Measurements from ENCODE around the gene USP30. TPM values are rescaled to one million over a fixed set of nuclear protein-coding genes. Genes with fewer than 3 reads are reported as not detected.
"Not testable (repeated sequence)": the region's sequence is repeated elsewhere in the genome, so short reads cannot be mapped to it uniquely, and the experiment has no call there.

The USP30 gene
- total RNA-seq, 1 donor from 2014 or later = 13.5 TPM

GRCh38 chr12:109048706-109049105 is 3.7 kb upstream of the USP30 start:
- DNase-seq (ENCODE audit: missing footprints); ATAC-seq; intact Hi-C loops (cut with DNase I): not testable (repeated sequence)

- intact Hi-C loops (cut with DNase I) = loop anchor here (10.0 kb wide), 1 partner anchor 95 kb away; no protein-coding TSS in a partner anchor
- ATAC-seq; DNase-seq (ENCODE audit: missing footprints): not testable (repeated sequence)
These were observed 2.6 kb upstream of the USP30 start for GRCh38 chr12:109049794-109050193.

GRCh38 chr12:109052097-109052413 is 321 bp upstream of the USP30 start:
- intact Hi-C loops (cut with DNase I) = loop anchor here (10.0 kb wide), 1 partner anchor 97 kb away; no protein-coding TSS in a partner anchor
- no peak for ATAC-seq

GRCh38 chr12:109053382-109054123 is 1.2 kb downstream of the USP30 start:
- no peak for DNase-seq (ENCODE audit: missing footprints)
- ATAC-seq = no peak
- intact Hi-C loops (cut with DNase I) = loop anchor here (10.0 kb wide), 1 partner anchor 99 kb away; no protein-coding TSS in a partner anchor

More at GRCh38 chr12:109052097-109052413, 321 bp upstream of the USP30 start:
- no peak for DNase-seq (ENCODE audit: missing footprints)

GRCh38 chr12:109054124-109054513 is 1.7 kb downstream of the USP30 start:
- DNase-seq (ENCODE audit: missing footprints); ATAC-seq: not testable (repeated sequence)
- intact Hi-C loops (cut with DNase I) = loop anchor here (10.0 kb wide), 1 partner anchor 99 kb away; no protein-coding TSS in a partner anchor

- no peak for DNase-seq (ENCODE audit: missing footprints)
- intact Hi-C loops (cut with DNase I) = loop anchor here (10.0 kb wide), 1 partner anchor 100 kb away; no protein-coding TSS in a partner anchor
- no peak for ATAC-seq
These were observed 2.1 kb downstream of the USP30 start for GRCh38 chr12:109054520-109054919.

GRCh38 chr12:109056891-109057290 is 4.5 kb downstream of the USP30 start:
- intact Hi-C loops (cut with DNase I) = loop anchor here (10.0 kb wide), 1 partner anchor 102 kb away; no protein-coding TSS in a partner anchor
- DNase-seq (ENCODE audit: missing footprints) (no peak), ATAC-seq (no peak)

- no peak for DNase-seq (ENCODE audit: missing footprints)
- intact Hi-C loops (cut with DNase I) = loop anchor here (10.0 kb wide), 1 partner anchor 103 kb away; no protein-coding TSS in a partner anchor
These were observed 5.0 kb downstream of the USP30 start for GRCh38 chr12:109057376-109057775.

GRCh38 chr12:109058773-109059172 is 6.4 kb downstream of the USP30 start:
- DNase-seq (ENCODE audit: missing footprints) = no peak
- no peak for ATAC-seq
- intact Hi-C loops (cut with DNase I) = loop anchor here (10.0 kb wide), 1 partner anchor 104 kb away; no protein-coding TSS in a partner anchor

More at GRCh38 chr12:109057376-109057775, 5.0 kb downstream of the USP30 start:
- ATAC-seq = no peak

GRCh38 chr12:109064143-109064542 is 11.8 kb downstream of the USP30 start:
- ATAC-seq (no peak), DNase-seq (ENCODE audit: missing footprints) (no peak)
- intact Hi-C loops (cut with DNase I) = no loop called here

GRCh38 chr12:109065154-109065852 is 12.9 kb downstream of the USP30 start:
- DNase-seq (ENCODE audit: missing footprints) (no peak), ATAC-seq (no peak)
- intact Hi-C loops (cut with DNase I) = no loop called here

- intact Hi-C loops (cut with DNase I) = no loop called here
- no peak for ATAC-seq
- DNase-seq (ENCODE audit: missing footprints) = no peak
These were observed 13.4 kb downstream of the USP30 start for GRCh38 chr12:109065853-109066193.

GRCh38 chr12:109069307-109070271 is 17.2 kb downstream of the USP30 start:
- no peak for ATAC-seq
- no peak for DNase-seq (ENCODE audit: missing footprints)
- intact Hi-C loops (cut with DNase I) = no loop called here

- DNase-seq (ENCODE audit: missing footprints) (no peak), ATAC-seq (no peak)
- intact Hi-C loops (cut with DNase I) = no loop called here
These were observed 22.5 kb downstream of the USP30 start for GRCh38 chr12:109074866-109075265.

GRCh38 chr12:109082751-109083150 is 30.4 kb downstream of the USP30 start:
- intact Hi-C loops (cut with DNase I) = no loop called here
- ATAC-seq = no peak
- DNase-seq (ENCODE audit: missing footprints) = no peak

GRCh38 chr12:109084425-109084824 is 32.0 kb downstream of the USP30 start:
- ATAC-seq (no peak), DNase-seq (ENCODE audit: missing footprints) (no peak)
- intact Hi-C loops (cut with DNase I) = no loop called here

GRCh38 chr12:109085590-109085989 is 33.2 kb downstream of the USP30 start:
- DNase-seq (ENCODE audit: missing footprints) (no peak), ATAC-seq (no peak)
- intact Hi-C loops (cut with DNase I) = no loop called here

- intact Hi-C loops (cut with DNase I) = no loop called here
- DNase-seq (ENCODE audit: missing footprints) (no peak), ATAC-seq (peak; percentile 43)
These were observed 34.9 kb downstream of the USP30 start for GRCh38 chr12:109087250-109087649.

- ATAC-seq (no peak), DNase-seq (ENCODE audit: missing footprints) (no peak)
- intact Hi-C loops (cut with DNase I) = no loop called here
These were observed 36.4 kb downstream of the USP30 start for GRCh38 chr12:109088818-109089217.

Measured in Right ventricle myocardium inferior (tissue), 1 donor.